Caco-2 (cell line): ENCODE measurements around the gene GAPT. TPM values are rescaled to one million over a fixed set of nuclear protein-coding genes. Genes with fewer than 3 reads are reported as not detected.

Source experiments
- BruUV-seq: library from RNA; stranded (reverse); fragments of 400-500 nt; replicated peaks from 2 replicates; lab custom pipeline; 2021; lab: Mats Ljungman, UMichigan
- CTCF ChIA-PET: fragments of 300-600 bp; sonication (Branson Sonifier 250); formaldehyde crosslinking; loops from one replicate; lab custom pipeline; 2022; ENCODE audit warnings: antibody characterized with exemption; lab: Charles Lee
- POLR2A ChIA-PET: fragments of 300-600 bp; sonication (Branson Sonifier 250); formaldehyde crosslinking; loops from one replicate; lab custom pipeline; 2022; ENCODE audit warnings: antibody characterized with exemption; lab: Charles Lee
- DNase-seq, 2 experiments: peaks; one replicate each; pipeline versions ENCODE4 v3.0.0 to v3.0.0-alpha.2; 2020 to 2022
- H3K27me3 ChIP-seq: replicated peaks from 2 replicates; pipeline ENCODE4 v1.6.0; 2011; ENCODE audit warnings: low read length; ENCODE audit not compliant: control insufficient read depth, insufficient read depth
- H3K36me3 ChIP-seq: 2 replicates; pipeline ENCODE4 v1.5.1; 2011; ENCODE audit warnings: low read length; ENCODE audit not compliant: control insufficient read depth, insufficient read depth
- H3K4me1 ChIP-seq: fragments of 250-450 bp; sonication (Bioruptor Pico); 2 replicates; pipeline ENCODE4 v1.5.1; 2020; ENCODE audit warnings: mild to moderate bottlenecking
- H3K4me3 ChIP-seq: 2 replicates; pipeline ENCODE4 v1.5.1; 2011; ENCODE audit warnings: low read depth, mild to moderate bottlenecking, control low read depth, low read length
- H3K9me3 ChIP-seq: fragments of 250-450 bp; sonication (Bioruptor Pico); 2 replicates; pipeline ENCODE4 v1.5.1; 2020; ENCODE audit warnings: mild to moderate bottlenecking, moderate library complexity
- H3K27ac Mint-ChIP-seq: one replicate; pipeline ENCODE4 v1.8.0; 2022; ENCODE audit warnings: mixed read lengths; ENCODE audit not compliant: unreplicated experiment
- H3K27me3 Mint-ChIP-seq: one replicate; pipeline ENCODE4 v1.8.0; 2022; ENCODE audit warnings: mixed read lengths; ENCODE audit not compliant: insufficient read depth, unreplicated experiment
- H3K36me3 Mint-ChIP-seq: one replicate; pipeline ENCODE4 v1.8.0; 2022; ENCODE audit warnings: mild to moderate bottlenecking, mixed read lengths; ENCODE audit not compliant: insufficient read depth, unreplicated experiment
- H3K4me1 Mint-ChIP-seq: one replicate; pipeline ENCODE4 v1.8.0; 2022; ENCODE audit warnings: low read depth, mixed read lengths; ENCODE audit not compliant: unreplicated experiment
- H3K4me3 Mint-ChIP-seq: one replicate; pipeline ENCODE4 v1.8.0; 2022; ENCODE audit warnings: mild to moderate bottlenecking, moderate library complexity, mixed read lengths; ENCODE audit not compliant: unreplicated experiment
- H3K9me3 Mint-ChIP-seq: one replicate; pipeline ENCODE4 v1.8.0; 2022; ENCODE audit warnings: mixed read lengths; ENCODE audit not compliant: unreplicated experiment
- intact Hi-C: fragments of 100-400 bp; cut with micrococcal nuclease; formaldehyde crosslinking; loops from one replicate; pipeline ENCODE4 v1.10.0; 2022; ENCODE audit not compliant: unreplicated experiment
- total RNA-seq: library from RNA; stranded (reverse); gene quantifications from 2 replicates; pipeline ENCODE4 v1.2.3, GENCODE V29; 2022
- TF ChIP-seq, protein P1 (sequence below), 2 experiments: fragments of 200-600 bp in 1 of 2; IDR thresholded peaks; 1 replicate in 1 of 2; 2 replicates in 1 of 2; pipeline versions ENCODE4 v1.5.1 to v1.8.0; 2011 to 2022; ENCODE audit warnings: antibody characterized with exemption in 1 of 2, control low read depth in 1 of 2, inconsistent platforms in 1 of 2, low read depth in 1 of 2, low read length in 1 of 2, mild to moderate bottlenecking in 1 of 2, moderate library complexity in 1 of 2; ENCODE audit not compliant: insufficient read depth in 1 of 2, severe bottlenecking in 1 of 2, unreplicated experiment in 1 of 2

Gene GAPT
- total RNA-seq, 1 experiment from 2014 or later: not detected

DNA sequence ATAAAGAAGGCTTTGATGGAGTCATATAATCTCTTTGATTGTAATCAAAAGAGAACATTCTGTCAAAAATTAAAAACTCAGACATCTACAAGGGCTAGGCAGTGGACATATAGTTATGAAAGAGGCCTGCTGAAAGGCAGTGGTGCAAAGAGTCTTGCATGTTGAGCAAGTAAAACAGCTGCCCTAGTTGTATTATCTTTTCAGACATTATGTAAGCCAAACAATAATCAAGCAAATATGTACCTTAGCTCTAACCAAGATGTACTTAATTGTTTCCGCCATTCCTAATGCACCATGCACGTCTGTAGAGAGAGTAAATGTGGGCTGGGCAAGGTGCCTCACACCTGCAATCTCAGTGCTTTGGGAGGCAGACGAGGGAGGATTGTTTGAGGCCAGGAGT lies 14.3 kb downstream of the GAPT start:
- Mint-ChIP-seq H3K4me3 (no peak overlapping the region), H3K27ac (no peak overlapping the region), H3K27me3 (peaks cover 2% of the 10 kb centered on the region), H3K4me1 (peaks cover 17% of the 10 kb centered on the region), H3K36me3 (no peaks in the 10 kb centered on the region), H3K9me3 (no peaks in the 10 kb centered on the region)
- Histone ChIP-seq H3K4me3 (no peak overlapping the region), H3K36me3 (no peaks in the 10 kb centered on the region), H3K27me3 (no peaks in the 10 kb centered on the region), H3K9me3 (no peaks in the 10 kb centered on the region), H3K4me1 (peaks cover 5% of the 10 kb centered on the region)
- TF ChIP-seq, protein P1, sequence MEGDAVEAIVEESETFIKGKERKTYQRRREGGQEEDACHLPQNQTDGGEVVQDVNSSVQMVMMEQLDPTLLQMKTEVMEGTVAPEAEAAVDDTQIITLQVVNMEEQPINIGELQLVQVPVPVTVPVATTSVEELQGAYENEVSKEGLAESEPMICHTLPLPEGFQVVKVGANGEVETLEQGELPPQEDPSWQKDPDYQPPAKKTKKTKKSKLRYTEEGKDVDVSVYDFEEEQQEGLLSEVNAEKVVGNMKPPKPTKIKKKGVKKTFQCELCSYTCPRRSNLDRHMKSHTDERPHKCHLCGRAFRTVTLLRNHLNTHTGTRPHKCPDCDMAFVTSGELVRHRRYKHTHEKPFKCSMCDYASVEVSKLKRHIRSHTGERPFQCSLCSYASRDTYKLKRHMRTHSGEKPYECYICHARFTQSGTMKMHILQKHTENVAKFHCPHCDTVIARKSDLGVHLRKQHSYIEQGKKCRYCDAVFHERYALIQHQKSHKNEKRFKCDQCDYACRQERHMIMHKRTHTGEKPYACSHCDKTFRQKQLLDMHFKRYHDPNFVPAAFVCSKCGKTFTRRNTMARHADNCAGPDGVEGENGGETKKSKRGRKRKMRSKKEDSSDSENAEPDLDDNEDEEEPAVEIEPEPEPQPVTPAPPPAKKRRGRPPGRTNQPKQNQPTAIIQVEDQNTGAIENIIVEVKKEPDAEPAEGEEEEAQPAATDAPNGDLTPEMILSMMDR (IDR thresholded peaks at IDR 0.05; ENCODE audit: insufficient read depth in 1 of 2, low read depth in 1 of 2, low read length in 1 of 2, severe bottlenecking in 1 of 2, unreplicated experiment in 1 of 2): no peak
- BruUV-seq: no TSS peak
- CTCF ChIA-PET: interaction anchor here (0.8 kb wide), 1 partner anchor 386 kb away, joined by 3 read pairs; no protein-coding TSS in a partner anchor
- DNase-seq: no peak
- POLR2A ChIA-PET: no interaction called here
- intact Hi-C loops: no loop called here

DNA sequence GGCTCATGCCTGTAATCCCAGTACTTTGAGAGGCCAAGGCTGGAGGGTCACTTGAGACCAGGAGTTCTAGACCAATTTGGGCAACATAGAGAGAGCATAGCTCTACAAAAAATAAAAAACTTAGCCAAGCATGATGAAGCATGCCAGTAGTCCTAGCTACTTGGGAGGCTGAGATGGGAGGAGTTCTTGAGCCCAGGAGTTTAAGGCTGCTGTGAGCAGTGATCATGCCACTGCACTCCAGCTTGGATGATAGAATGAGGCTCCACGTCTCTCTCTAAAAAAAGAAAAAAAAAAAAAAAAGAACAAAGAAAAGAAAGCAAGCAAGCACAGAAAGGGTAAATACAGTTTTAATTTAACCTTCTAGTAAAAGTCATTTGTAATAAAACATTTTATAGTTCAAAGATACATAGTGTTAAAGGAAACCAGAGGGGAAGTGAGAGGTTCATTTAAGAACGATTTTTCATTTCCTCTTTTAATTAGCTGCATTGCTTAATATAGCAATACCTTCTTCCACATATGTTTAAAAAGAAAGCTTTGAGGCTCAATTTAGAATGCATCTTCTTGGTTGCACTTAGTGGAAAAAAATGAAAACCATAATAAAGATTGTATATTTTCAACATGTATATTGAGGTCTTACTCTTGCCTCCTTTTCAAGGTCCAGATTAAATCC lies 14.9 kb downstream of the GAPT start:
- TF ChIP-seq, protein P1 (IDR thresholded peaks at IDR 0.05; ENCODE audit: insufficient read depth in 1 of 2, low read depth in 1 of 2, low read length in 1 of 2, severe bottlenecking in 1 of 2, unreplicated experiment in 1 of 2): no peak
- no peak for DNase-seq
- no peaks in the 10 kb centered on the region for H3K9me3 Mint-ChIP-seq
- H3K9me3 ChIP-seq: no peaks in the 10 kb centered on the region
- H3K4me3 ChIP-seq: no peak overlapping the region
- no peaks in the 10 kb centered on the region for H3K36me3 ChIP-seq
- CTCF ChIA-PET: interaction anchor here (0.8 kb wide), 1 partner anchor 385 kb away, joined by 3 read pairs; no protein-coding TSS in a partner anchor
- no TSS peak for BruUV-seq
- intact Hi-C loops: no loop called here
- H3K27ac Mint-ChIP-seq: no peak overlapping the region
- H3K4me1 ChIP-seq: peaks cover 5% of the 10 kb centered on the region
- POLR2A ChIA-PET: no interaction called here
- H3K4me3 Mint-ChIP-seq: no peak overlapping the region
- H3K4me1 Mint-ChIP-seq: peaks cover 17% of the 10 kb centered on the region
- peaks cover 5% of the 10 kb centered on the region for H3K27me3 Mint-ChIP-seq
- no peaks in the 10 kb centered on the region for H3K27me3 ChIP-seq
- H3K36me3 Mint-ChIP-seq: no peaks in the 10 kb centered on the region

DNA sequence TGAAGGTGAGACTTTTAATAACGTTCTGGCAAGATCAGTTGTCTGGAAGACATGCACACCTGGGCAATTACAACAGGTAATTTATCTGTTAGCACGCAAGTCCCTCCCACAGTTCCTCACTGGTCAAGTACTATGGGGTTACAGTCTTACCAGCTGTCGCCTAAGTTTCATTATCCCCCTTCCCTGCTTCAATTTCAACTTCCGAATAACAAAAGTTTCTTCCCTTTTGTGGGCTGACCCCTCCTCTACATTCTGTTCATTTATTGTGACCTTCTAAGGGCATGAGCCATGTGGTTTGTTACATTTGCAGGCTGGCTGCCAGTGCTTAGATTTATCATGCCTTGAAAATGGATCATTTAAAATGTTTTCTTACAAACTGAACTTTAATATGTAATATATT lies 16.5 kb downstream of the GAPT start:
- H3K9me3 Mint-ChIP-seq: no peaks in the 10 kb centered on the region
- ChIA-PET POLR2A (no interaction called here), CTCF (no interaction called here)
- Histone ChIP-seq H3K27me3 (no peaks in the 10 kb centered on the region), H3K36me3 (no peaks in the 10 kb centered on the region), H3K4me1 (peaks cover 5% of the 10 kb centered on the region), H3K4me3 (no peak overlapping the region), H3K9me3 (peaks cover 6% of the 10 kb centered on the region)
- H3K4me3 Mint-ChIP-seq: no peak overlapping the region
- no peak for DNase-seq
- H3K27me3 Mint-ChIP-seq: peaks cover 5% of the 10 kb centered on the region
- intact Hi-C loops: no loop called here
- TF ChIP-seq, protein P1 (IDR thresholded peaks at IDR 0.05; ENCODE audit: insufficient read depth in 1 of 2, low read depth in 1 of 2, low read length in 1 of 2, severe bottlenecking in 1 of 2, unreplicated experiment in 1 of 2): no peak
- peaks cover 11% of the 10 kb centered on the region for H3K4me1 Mint-ChIP-seq
- H3K36me3 Mint-ChIP-seq: no peaks in the 10 kb centered on the region
- no TSS peak for BruUV-seq
- H3K27ac Mint-ChIP-seq: no peak overlapping the region
